HepG2 (cell line): Measurements from ENCODE around the gene RPP14. TPM values are rescaled to one million over a fixed set of nuclear protein-coding genes. Genes with fewer than 3 reads are reported as not detected.

Experiments used
- CBX2 ChIP-seq, 2 experiments: fragments of 200-600 bp in 1 of 2; sonication (generic); formaldehyde crosslinking in 1 of 2; IDR thresholded peaks; 2 replicates each; pipeline versions ENCODE4 v1.7.0 to v1.8.1; 2018 to 2022; ENCODE audit warnings: low read depth in 2 of 2, low read length in 1 of 2, mild to moderate bottlenecking in 1 of 2, missing genetic modification reagents in 1 of 2
- CCAR2 ChIP-seq: fragments of 200-400 bp; formaldehyde crosslinking; optimal IDR thresholded peaks from 2 replicates; pipeline ENCODE3; 2018; ENCODE audit warnings: low read depth, mild to moderate bottlenecking, low read length, moderate library complexity
- CEBPB ChIP-seq: IDR thresholded peaks from 2 replicates; pipeline ENCODE4 v1.6.1; 2011; ENCODE audit warnings: low read depth, low read length, improper control_type of control experiment, borderline replicate concordance
- FOXJ3 ChIP-seq: sonication (generic); formaldehyde crosslinking; IDR thresholded peaks from 2 replicates; pipeline ENCODE4 v1.4.0; 2020; ENCODE audit warnings: missing genetic modification reagents, mild to moderate bottlenecking, borderline replicate concordance
- GATAD1 ChIP-seq: IDR thresholded peaks from 2 replicates; pipeline ENCODE4 v1.6.1; 2016; ENCODE audit warnings: missing genetic modification reagents, missing compliant biosample characterization
- HNRNPK ChIP-seq: fragments of 200-400 bp; formaldehyde crosslinking; IDR thresholded peaks from 2 replicates; pipeline ENCODE4 v1.6.1; 2018; ENCODE audit warnings: low read length, low read depth, moderate library complexity, mild to moderate bottlenecking; ENCODE audit not compliant: poor library complexity, severe bottlenecking
- ISL2 ChIP-seq: sonication (generic); formaldehyde crosslinking; IDR thresholded peaks from 2 replicates; pipeline ENCODE4 v1.5.0; 2020; ENCODE audit warnings: missing genetic modification reagents
- KDM5A ChIP-seq: fragments of 200-600 bp; sonication (generic); IDR thresholded peaks from 2 replicates; pipeline ENCODE4 v1.7.0; 2018; ENCODE audit warnings: antibody characterized with exemption, mild to moderate bottlenecking, low read length, borderline replicate concordance
- KLF11 ChIP-seq: IDR thresholded peaks from 2 replicates; pipeline ENCODE4 v1.6.1; 2016; ENCODE audit warnings: missing compliant biosample characterization
- NONO ChIP-seq, 2 experiments: fragments of 450-650 bp in 1 of 2; sonication (generic) in 1 of 2; formaldehyde crosslinking in 1 of 2; IDR thresholded peaks in 1 of 2; conservative IDR thresholded peaks in 1 of 2; 2 replicates each; pipeline versions ENCODE4 v1.6.1 to v1.8.0; 2017 to 2022; ENCODE audit warnings: mild to moderate bottlenecking in 1 of 2, missing genetic modification reagents in 1 of 2, moderate library complexity in 1 of 2
- PHF8 ChIP-seq: sonication (generic); formaldehyde crosslinking; IDR thresholded peaks from 2 replicates; pipeline ENCODE4 v1.5.0; 2020; ENCODE audit warnings: missing genetic modification reagents
- RAD21 ChIP-seq: fragments of 450-650 bp; formaldehyde crosslinking; IDR thresholded peaks from 2 replicates; pipeline ENCODE4 v1.5.0; 2020; ENCODE audit warnings: mild to moderate bottlenecking
- RFX5 ChIP-seq: IDR thresholded peaks from 2 replicates; pipeline ENCODE4 v1.6.1; 2011; ENCODE audit warnings: low read depth, low read length, improper control_type of control experiment
- ZC3H13 ChIP-seq: sonication (generic); formaldehyde crosslinking; IDR thresholded peaks from 2 replicates; pipeline ENCODE4 v1.8.1; 2023; ENCODE audit warnings: mild to moderate bottlenecking, missing genetic modification reagents, moderate library complexity
- ZC3H4 ChIP-seq: sonication (generic); formaldehyde crosslinking; IDR thresholded peaks from 2 replicates; pipeline ENCODE4 v1.4.0; 2020; ENCODE audit warnings: missing genetic modification reagents, borderline replicate concordance
- ZFP36L1 ChIP-seq: sonication (generic); formaldehyde crosslinking; IDR thresholded peaks from 2 replicates; pipeline ENCODE4 v1.8.0; 2022; ENCODE audit warnings: mild to moderate bottlenecking, missing genetic modification reagents, moderate library complexity
- ZNF143 ChIP-seq: sonication (generic); formaldehyde crosslinking; IDR thresholded peaks from 2 replicates; pipeline ENCODE4 v1.4.0; 2020; ENCODE audit warnings: missing genetic modification reagents
- ZNF704 ChIP-seq: sonication (generic); formaldehyde crosslinking; IDR thresholded peaks from 2 replicates; pipeline ENCODE4 v1.8.1; 2023; ENCODE audit warnings: mild to moderate bottlenecking, inconsistent platforms, moderate library complexity, missing genetic modification reagents, borderline replicate concordance
- ZNF713 ChIP-seq: sonication (generic); formaldehyde crosslinking; IDR thresholded peaks from 2 replicates; pipeline ENCODE4 v1.4.0; 2020; ENCODE audit warnings: mild to moderate bottlenecking, missing genetic modification reagents
- ZNF749 ChIP-seq: sonication (generic); formaldehyde crosslinking; IDR thresholded peaks from 2 replicates; pipeline ENCODE4 v1.8.0; 2022; ENCODE audit warnings: mild to moderate bottlenecking, missing genetic modification reagents, moderate library complexity, borderline replicate concordance
- ZNF816 ChIP-seq: sonication (generic); formaldehyde crosslinking; IDR thresholded peaks from 2 replicates; pipeline ENCODE4 v1.8.0; 2022; ENCODE audit warnings: missing genetic modification reagents, mild to moderate bottlenecking, borderline replicate concordance
- ZNF879 ChIP-seq: sonication (generic); formaldehyde crosslinking; IDR thresholded peaks from 2 replicates; pipeline ENCODE4 v1.8.1; 2023; ENCODE audit warnings: missing genetic modification reagents
- polyA plus RNA-seq, 8 experiments: library from polyadenylated mRNA; depleted of rRNA in 3 of 8; stranded (reverse) in 7 of 8; unstranded in 1 of 8; fragments of >200 nt; fragmentation: Illumina TruSeq in 4 of 8; extraction: Trizol in 4 of 8; gene quantifications; 2 replicates each; pipeline versions ENCODE4 v1.2.1 to v1.2.3, GENCODE V29; 2011 to 2016; ENCODE audit warnings: low read depth in 4 of 8, missing spikeins in 1 of 8, mixed read lengths in 1 of 8; ENCODE audit not compliant: insufficient read depth in 1 of 8
- total RNA-seq, 5 experiments: library from RNA; depleted of rRNA; stranded (reverse); fragments of >200 nt; fragmentation: Illumina TruSeq; extraction: Trizol; gene quantifications; 2 replicates each; pipeline ENCODE4 v1.2.3, GENCODE V29; 2016; ENCODE audit warnings: low read depth in 1 of 5
- TF ChIP-seq, protein P1 (sequence below): sonication (generic); formaldehyde crosslinking; IDR thresholded peaks from 2 replicates; pipeline ENCODE4 v1.5.0; 2020; ENCODE audit warnings: missing genetic modification reagents
- TF ChIP-seq, protein P2 (sequence below), 2 experiments: fragments of 450-650 bp in 1 of 2; sonication (generic) in 1 of 2; formaldehyde crosslinking; IDR thresholded peaks; 2 replicates each; pipeline versions ENCODE4 v1.5.0 to v1.8.0; 2020 to 2022; ENCODE audit warnings: mild to moderate bottlenecking in 1 of 2, missing genetic modification reagents in 1 of 2

The RPP14 gene
- total and polyA plus RNA-seq, 2 of the 13 experiments (the other 11 are each of a cell fraction or from before 2014, with no cell fraction given) = 15.4 to 16.2 TPM

GRCh38 chr3:58333206-58334012 lies 27.4 kb downstream of the RPP14 start (continued):
- TF ChIP-seq, protein P1, sequence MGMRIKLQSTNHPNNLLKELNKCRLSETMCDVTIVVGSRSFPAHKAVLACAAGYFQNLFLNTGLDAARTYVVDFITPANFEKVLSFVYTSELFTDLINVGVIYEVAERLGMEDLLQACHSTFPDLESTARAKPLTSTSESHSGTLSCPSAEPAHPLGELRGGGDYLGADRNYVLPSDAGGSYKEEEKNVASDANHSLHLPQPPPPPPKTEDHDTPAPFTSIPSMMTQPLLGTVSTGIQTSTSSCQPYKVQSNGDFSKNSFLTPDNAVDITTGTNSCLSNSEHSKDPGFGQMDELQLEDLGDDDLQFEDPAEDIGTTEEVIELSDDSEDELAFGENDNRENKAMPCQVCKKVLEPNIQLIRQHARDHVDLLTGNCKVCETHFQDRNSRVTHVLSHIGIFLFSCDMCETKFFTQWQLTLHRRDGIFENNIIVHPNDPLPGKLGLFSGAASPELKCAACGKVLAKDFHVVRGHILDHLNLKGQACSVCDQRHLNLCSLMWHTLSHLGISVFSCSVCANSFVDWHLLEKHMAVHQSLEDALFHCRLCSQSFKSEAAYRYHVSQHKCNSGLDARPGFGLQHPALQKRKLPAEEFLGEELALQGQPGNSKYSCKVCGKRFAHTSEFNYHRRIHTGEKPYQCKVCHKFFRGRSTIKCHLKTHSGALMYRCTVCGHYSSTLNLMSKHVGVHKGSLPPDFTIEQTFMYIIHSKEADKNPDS = no peak
- TF ChIP-seq ZC3H13 (CRISPR knock-in tag) (no peak), ZNF143 (no peak), PHF8 (CRISPR knock-in tag) (0 out of 2 replicates have a peak, but pooled peaks have one; percentile 2), ZNF713 (CRISPR knock-in tag) (no peak), HNRNPK (no peak), NONO (IDR thresholded peaks at IDR 0.05) (no peak), NONO (CRISPR knock-in tag; conservative IDR thresholded peaks at IDR 0.05) (no peak), RAD21 (no peak), CEBPB (no peak), ZNF879 (no peak), KLF11 (CRISPR knock-in tag) (no peak), FOXJ3 (CRISPR knock-in tag) (no peak), CBX2 (IDR thresholded peaks at IDR 0.05; ENCODE audit: low read depth, low read length) (no peak), CBX2 (CRISPR knock-in tag; IDR thresholded peaks at IDR 0.05; ENCODE audit: low read depth) (no peak), CCAR2 (no peak), ISL2 (CRISPR knock-in tag) (no peak), ZFP36L1 (CRISPR knock-in tag) (no peak), GATAD1 (CRISPR knock-in tag) (no peak), RFX5 (no peak), ZNF749 (CRISPR knock-in tag) (no peak), ZNF816 (CRISPR knock-in tag) (no peak), ZNF704 (CRISPR knock-in tag) (no peak), KDM5A (peak; percentile 25; the same call in 1 of the 2 replicates), ZC3H4 (CRISPR knock-in tag) (no peak)
- TF ChIP-seq, protein P2, sequence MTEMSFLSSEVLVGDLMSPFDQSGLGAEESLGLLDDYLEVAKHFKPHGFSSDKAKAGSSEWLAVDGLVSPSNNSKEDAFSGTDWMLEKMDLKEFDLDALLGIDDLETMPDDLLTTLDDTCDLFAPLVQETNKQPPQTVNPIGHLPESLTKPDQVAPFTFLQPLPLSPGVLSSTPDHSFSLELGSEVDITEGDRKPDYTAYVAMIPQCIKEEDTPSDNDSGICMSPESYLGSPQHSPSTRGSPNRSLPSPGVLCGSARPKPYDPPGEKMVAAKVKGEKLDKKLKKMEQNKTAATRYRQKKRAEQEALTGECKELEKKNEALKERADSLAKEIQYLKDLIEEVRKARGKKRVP (CRISPR knock-in tag; IDR thresholded peaks at IDR 0.05) = no peak
